SU-DHL-6 (cell line): ENCODE data around the gene BCL10.
A peak's percentile ranks its signal among the peaks of the same experiment; 100 is the strongest.

Experiments used
- H2AFZ ChIP-seq: fragments of 200-600 bp; sonication (generic); 2 replicates; pipeline ENCODE4 v1.6.1; 2014; ENCODE audit warnings: low read depth, mild to moderate bottlenecking, moderate library complexity, mixed read lengths, antibody characterized with exemption, low read length; ENCODE audit not compliant: severe bottlenecking
- H3F3A ChIP-seq: fragments of 200-600 bp; shearing (Covaris generic); 2 replicates; pipeline ENCODE4 v1.6.0; 2016; ENCODE audit warnings: antibody characterized with exemption, mild to moderate bottlenecking; ENCODE audit not compliant: insufficient read depth
- H3K27ac ChIP-seq: fragments of 200-600 bp; sonication (generic); 2 replicates; pipeline ENCODE4 v1.5.1; 2016; ENCODE audit warnings: low read depth, mild to moderate bottlenecking, low read length, moderate library complexity, mixed read lengths
- H3K27me3 ChIP-seq: fragments of 200-600 bp; sonication (generic), shearing (Covaris generic); 2 replicates; pipeline ENCODE4 v1.6.0; 2014; ENCODE audit warnings: mild to moderate bottlenecking, low read length
- H3K36me3 ChIP-seq: fragments of 200-600 bp; sonication (generic); 2 replicates; pipeline ENCODE4 v1.6.1; 2014; ENCODE audit warnings: mild to moderate bottlenecking, low read length, mixed read lengths
- H3K4me2 ChIP-seq: fragments of 300-600, 200-600 bp; shearing (Covaris generic), sonication (generic); 2 replicates; pipeline ENCODE4 v1.6.0; 2014; ENCODE audit warnings: low read length, low read depth, mild to moderate bottlenecking; ENCODE audit not compliant: poor library complexity, severe bottlenecking
- H3K4me3 ChIP-seq: fragments of 200-600 bp; sonication (generic); 2 replicates; pipeline ENCODE4 v1.5.1; 2014; ENCODE audit warnings: antibody characterized with exemption, low read length, mild to moderate bottlenecking, mixed read lengths; ENCODE audit not compliant: insufficient read depth, poor library complexity, severe bottlenecking
- H3K79me2 ChIP-seq: fragments of 200-600 bp; sonication (generic); 2 replicates; pipeline ENCODE4 v1.6.1; 2014; ENCODE audit warnings: mild to moderate bottlenecking, low read length, moderate library complexity; ENCODE audit not compliant: insufficient read depth
- H3K9ac ChIP-seq: fragments of 200-600 bp; sonication (generic); 2 replicates; pipeline ENCODE4 v1.7.0; 2014; ENCODE audit warnings: mild to moderate bottlenecking, low read length
- H3K9me2 ChIP-seq: fragments of 200-600 bp; sonication (generic); replicated peaks from 2 replicates; pipeline ENCODE4 v1.6.1; 2014; ENCODE audit warnings: low read length; ENCODE audit not compliant: insufficient read depth
- H3K9me3 ChIP-seq: fragments of 200-600 bp; sonication (generic); 2 replicates; pipeline ENCODE4 v1.6.1; 2014; ENCODE audit warnings: low read length, mixed read lengths; ENCODE audit not compliant: insufficient read depth
- H4K20me1 ChIP-seq: fragments of 200-600 bp; sonication (generic); 2 replicates; pipeline ENCODE4 v1.6.1; 2014; ENCODE audit warnings: low read depth, mild to moderate bottlenecking, antibody characterized with exemption, low read length, moderate library complexity, mixed read lengths
- EZH2phosphoT487 ChIP-seq: fragments of 200-600 bp; sonication (generic), shearing (Covaris generic); conservative IDR thresholded peaks from 2 replicates; pipeline ENCODE4 v1.6.1; 2018; ENCODE audit warnings: mild to moderate bottlenecking, antibody characterized with exemption, low read length, moderate library complexity, mixed read lengths
- TF ChIP-seq, protein P1 (sequence below): fragments of 200-600 bp; sonication (generic); IDR thresholded peaks from one replicate; pipeline ENCODE4 v1.5.1; 2017; ENCODE audit warnings: antibody characterized with exemption, mild to moderate bottlenecking, low read length, moderate library complexity; ENCODE audit not compliant: insufficient read depth, poor library complexity, severe bottlenecking

BCL10 gene

GRCh38 chr1:85279458-85280080 is 3.1 kb upstream of the BCL10 start:
- Histone ChIP-seq H3K4me3 (no peak overlapping the region), H3F3A (peaks cover 12% of the 10 kb centered on the region), H3K4me2 (no peak overlapping the region), H3K27me3 (no peaks in the 10 kb centered on the region), H3K9ac (no peak overlapping the region), H3K36me3 (no peaks in the 10 kb centered on the region), H4K20me1 (no peaks in the 10 kb centered on the region), H3K79me2 (peaks cover 16% of the 10 kb centered on the region), H3K9me2 (no peaks in the 10 kb centered on the region), H2AFZ (no peak overlapping the region), H3K9me3 (no peaks in the 10 kb centered on the region), H3K27ac (no peak overlapping the region)
- TF ChIP-seq EZH2phosphoT487: no peak
- TF ChIP-seq, protein P1, sequence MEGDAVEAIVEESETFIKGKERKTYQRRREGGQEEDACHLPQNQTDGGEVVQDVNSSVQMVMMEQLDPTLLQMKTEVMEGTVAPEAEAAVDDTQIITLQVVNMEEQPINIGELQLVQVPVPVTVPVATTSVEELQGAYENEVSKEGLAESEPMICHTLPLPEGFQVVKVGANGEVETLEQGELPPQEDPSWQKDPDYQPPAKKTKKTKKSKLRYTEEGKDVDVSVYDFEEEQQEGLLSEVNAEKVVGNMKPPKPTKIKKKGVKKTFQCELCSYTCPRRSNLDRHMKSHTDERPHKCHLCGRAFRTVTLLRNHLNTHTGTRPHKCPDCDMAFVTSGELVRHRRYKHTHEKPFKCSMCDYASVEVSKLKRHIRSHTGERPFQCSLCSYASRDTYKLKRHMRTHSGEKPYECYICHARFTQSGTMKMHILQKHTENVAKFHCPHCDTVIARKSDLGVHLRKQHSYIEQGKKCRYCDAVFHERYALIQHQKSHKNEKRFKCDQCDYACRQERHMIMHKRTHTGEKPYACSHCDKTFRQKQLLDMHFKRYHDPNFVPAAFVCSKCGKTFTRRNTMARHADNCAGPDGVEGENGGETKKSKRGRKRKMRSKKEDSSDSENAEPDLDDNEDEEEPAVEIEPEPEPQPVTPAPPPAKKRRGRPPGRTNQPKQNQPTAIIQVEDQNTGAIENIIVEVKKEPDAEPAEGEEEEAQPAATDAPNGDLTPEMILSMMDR: no peak

GRCh38 chr1:85278853-85279314 is 2.5 kb upstream of the BCL10 start:
- Histone ChIP-seq H4K20me1 (no peaks in the 10 kb centered on the region), H3K9me2 (no peaks in the 10 kb centered on the region), H3K27me3 (no peaks in the 10 kb centered on the region), H3K27ac (no peak overlapping the region), H3K4me3 (no peak overlapping the region), H2AFZ (no peak overlapping the region), H3K79me2 (peaks cover 22% of the 10 kb centered on the region), H3K4me2 (no peak overlapping the region), H3K9ac (no peak overlapping the region), H3F3A (peaks cover 12% of the 10 kb centered on the region), H3K9me3 (no peaks in the 10 kb centered on the region), H3K36me3 (no peaks in the 10 kb centered on the region)
- TF ChIP-seq EZH2phosphoT487: no peak
- TF ChIP-seq, protein P1: no peak

- Histone ChIP-seq H3K9me2 (no peaks in the 10 kb centered on the region), H3K4me2 (no peak overlapping the region), H3F3A (peaks cover 12% of the 10 kb centered on the region), H3K4me3 (no peak overlapping the region), H4K20me1 (no peaks in the 10 kb centered on the region), H3K27me3 (no peaks in the 10 kb centered on the region), H3K9me3 (no peaks in the 10 kb centered on the region), H3K79me2 (peaks cover 33% of the 10 kb centered on the region), H3K27ac (no peak overlapping the region), H2AFZ (peak overlapping the region; percentile 73), H3K9ac (no peak overlapping the region), H3K36me3 (no peaks in the 10 kb centered on the region)
- TF ChIP-seq, protein P1: no peak
- no peak for TF ChIP-seq EZH2phosphoT487
Measured at GRCh38 chr1:85277802-85278201, 1.4 kb upstream of the BCL10 start.
